GM12892 (cell line): ENCODE measurements around the gene ARHGAP26.

Experiments used
- DNase-seq: peaks from one replicate; pipeline ENCODE4 v3.0.0; 2011; ENCODE audit not compliant: insufficient read length
- FAIRE-seq: peaks from 2 replicates; lab custom pipeline; 2011; peaks lifted over from hg19 to GRCh38; lab: Jason Lieb, UNC
- POLR2A ChIP-seq: IDR thresholded peaks from 2 replicates; pipeline ENCODE4 v1.6.1; 2011; ENCODE audit warnings: low read depth, low read length, control low read depth
- POLR2AphosphoS5 ChIP-seq: IDR thresholded peaks from 2 replicates; pipeline ENCODE4 v1.6.1; 2011; ENCODE audit warnings: low read depth, low read length, control low read depth
- TAF1 ChIP-seq: IDR thresholded peaks from 2 replicates; pipeline ENCODE4 v1.6.1; 2011; ENCODE audit warnings: low read depth, mild to moderate bottlenecking, control low read depth, low read length, borderline replicate concordance

ARHGAP26 gene

DNA sequence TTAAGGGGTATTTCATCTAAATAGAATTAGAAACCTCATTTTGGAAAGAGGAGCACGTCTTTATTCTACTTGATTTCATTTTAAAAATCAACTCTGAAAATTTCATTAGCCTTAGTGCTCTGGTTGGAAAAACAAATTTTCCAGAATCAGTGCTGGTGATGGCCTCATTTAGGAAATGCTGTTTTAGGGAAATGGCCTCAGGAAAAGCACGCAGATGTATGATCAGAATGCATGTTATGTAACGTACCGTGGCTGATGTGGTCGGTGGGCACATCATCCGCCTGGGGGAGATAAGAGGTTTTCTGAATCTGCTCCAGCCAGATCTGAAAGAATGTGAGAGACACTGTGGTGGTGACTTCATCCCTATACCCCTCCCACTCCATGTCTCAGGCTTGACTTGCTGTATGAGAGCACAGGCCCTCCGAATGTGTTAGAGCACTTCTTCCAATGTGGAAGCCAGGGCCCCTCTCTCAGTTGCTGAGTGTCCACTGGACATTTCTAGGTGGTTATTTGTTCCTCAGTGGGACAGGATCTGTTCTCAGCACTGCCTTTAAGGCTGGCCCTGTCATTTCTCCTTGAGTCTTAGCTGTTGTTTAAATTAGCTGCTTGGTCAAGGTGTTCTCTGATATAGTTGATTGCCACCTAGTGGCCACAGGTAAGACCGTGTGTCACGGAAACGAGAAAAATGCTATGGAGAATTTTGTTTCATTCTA lies 96.5 kb downstream of the ARHGAP26 start:
- peak; percentile 27 for DNase-seq
- no peak for TF ChIP-seq POLR2A
- TF ChIP-seq TAF1, result no peak
- TF ChIP-seq POLR2AphosphoS5, result no peak
- peak; percentile 84 for FAIRE-seq

DNA sequence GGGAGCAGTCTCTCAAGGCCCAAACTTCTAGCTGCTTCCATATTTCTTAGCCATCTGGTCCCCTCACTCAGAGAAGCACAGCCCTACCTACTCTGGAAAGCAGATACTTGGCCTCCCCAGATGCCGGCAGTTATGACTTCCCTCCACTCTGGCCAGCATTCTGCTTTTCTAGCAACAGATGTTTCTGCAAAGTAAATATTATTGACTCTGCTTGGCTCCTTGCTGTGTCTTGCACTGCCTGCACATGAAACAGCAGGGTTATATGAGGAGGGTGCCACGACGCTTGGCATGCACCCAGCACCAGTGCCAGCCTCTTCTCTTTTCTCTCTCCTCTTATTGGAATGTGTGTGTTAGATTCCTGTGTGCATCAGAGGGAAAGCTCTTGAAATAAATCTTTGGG lies 99.7 kb downstream of the ARHGAP26 start:
- FAIRE-seq (no peak), DNase-seq (no peak)
- TF ChIP-seq POLR2AphosphoS5 (no peak), TAF1 (no peak), POLR2A (no peak)

DNA sequence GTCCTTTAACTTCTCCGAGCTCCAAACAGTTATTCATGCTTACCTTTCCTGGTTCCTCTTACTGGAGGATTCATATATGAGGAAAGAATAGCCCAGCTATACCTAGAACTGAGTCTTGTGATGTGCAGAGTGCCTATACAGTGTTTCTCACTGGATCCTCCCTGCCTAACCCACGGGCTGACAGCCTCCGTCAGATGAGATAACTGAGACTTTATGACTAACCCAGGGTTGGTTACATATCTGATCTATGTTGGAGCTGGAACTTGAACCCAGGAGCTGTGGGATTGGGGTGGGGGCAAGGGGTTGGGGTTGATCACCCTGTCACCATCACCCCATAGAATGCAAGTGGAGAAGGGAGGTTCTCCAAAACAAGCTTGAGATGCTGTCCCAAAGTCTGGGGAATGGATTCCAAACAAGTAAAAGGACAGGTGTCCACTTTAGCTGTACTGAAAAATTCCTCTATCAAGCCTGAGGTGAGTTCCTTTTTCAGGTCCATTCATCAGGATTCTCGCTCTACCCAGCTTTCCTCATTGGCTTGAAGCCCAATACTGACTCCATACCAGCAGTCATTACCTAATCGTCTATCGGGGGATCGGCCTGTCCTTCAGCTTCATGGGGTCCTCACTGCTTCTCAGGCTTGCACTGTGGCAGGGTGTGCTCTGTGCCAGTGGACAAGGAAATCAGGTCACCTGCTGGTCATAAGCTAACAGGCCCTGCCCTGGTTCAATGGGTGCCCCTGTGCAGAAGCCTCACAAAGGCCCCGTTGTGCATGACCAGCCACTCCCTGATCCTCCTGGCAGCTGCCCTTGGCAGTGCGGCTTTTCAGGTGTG lies 100.6 kb downstream of the ARHGAP26 start:
- TF ChIP-seq POLR2AphosphoS5, result no peak
- TF ChIP-seq POLR2A, result no peak
- TF ChIP-seq TAF1, result no peak
- DNase-seq (no peak), FAIRE-seq (no peak)

DNA sequence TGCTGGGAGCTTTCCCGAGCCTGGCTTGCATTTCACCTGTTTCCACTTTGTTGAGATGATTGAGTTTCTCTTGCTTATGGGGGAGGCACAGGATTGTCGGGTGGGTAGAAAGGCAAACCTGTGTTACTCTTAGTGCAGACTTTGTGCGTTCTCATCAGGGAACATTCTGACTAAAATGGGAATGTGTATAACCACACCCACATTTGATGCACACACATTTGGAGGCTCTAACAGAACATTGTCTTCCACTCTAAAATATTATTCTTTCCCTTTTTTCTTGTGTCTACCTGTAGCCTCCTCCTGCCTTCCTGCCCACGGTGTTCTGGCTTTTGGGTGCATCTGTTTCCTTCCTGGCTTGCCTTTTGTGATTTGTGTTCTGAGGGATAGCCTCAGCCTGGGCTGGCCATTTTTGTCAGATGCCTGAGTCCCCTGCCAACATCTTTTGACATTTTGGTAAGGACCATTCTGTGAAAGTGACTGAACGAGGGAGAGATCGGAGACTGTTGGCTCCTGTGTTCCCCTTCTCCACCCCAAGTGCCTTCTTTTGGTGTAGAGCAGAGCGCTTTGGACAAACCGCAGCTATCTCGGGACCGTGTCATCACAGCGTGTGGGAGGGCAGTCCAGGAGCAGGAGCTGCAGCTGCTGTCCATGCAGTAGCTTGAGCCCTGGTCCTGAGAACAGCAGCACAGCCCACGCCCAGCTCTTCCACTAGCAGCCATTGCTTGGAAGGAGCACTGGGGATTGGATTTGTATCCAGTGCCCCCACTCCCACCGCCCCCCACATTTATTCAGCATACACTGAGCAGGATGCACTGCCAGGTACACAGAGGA lies 101.4 kb downstream of the ARHGAP26 start:
- no peak for FAIRE-seq
- TF ChIP-seq TAF1 (no peak), POLR2AphosphoS5 (no peak), POLR2A (no peak)
- no peak for DNase-seq

DNA sequence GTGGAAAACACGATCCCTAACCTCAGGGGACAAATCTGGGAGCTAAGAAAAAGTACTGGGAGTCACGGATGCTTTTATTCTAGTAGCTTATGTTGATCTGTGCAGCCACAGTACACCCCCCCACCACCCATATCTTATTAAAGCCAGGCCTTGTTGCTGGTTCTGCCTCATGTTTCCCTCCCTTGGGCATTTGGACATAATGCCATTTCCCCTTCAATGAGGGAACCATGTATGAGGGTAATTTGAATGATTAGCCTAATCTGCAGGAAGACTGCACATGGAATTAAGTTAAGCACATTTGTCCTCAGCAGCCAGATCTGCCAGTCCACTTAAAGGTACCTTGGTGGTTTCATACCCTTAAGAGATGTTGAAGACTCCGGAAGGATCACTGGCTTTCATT lies 102.0 kb downstream of the ARHGAP26 start:
- FAIRE-seq (no peak), DNase-seq (no peak)
- TF ChIP-seq POLR2AphosphoS5 (no peak), POLR2A (no peak), TAF1 (no peak)

DNA sequence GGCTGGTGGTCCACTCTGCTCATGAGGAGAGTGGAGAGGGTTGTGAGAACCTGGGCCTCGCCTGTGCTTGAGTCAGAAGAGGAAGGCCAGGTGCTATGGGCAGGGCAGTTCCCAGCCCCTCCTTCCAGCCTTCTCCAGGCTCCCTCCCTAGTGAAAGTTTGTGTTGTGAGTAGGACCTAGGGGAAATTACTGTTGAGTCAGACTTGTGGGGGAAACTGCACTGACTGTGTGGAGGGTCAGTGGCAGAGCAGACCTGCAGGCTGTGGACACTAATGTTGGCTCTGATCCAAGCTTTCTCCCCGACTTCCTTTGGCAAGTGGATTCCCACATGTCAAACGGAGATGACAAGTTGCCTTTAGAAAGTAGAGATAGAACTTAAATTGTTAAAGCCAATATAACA lies 102.6 kb downstream of the ARHGAP26 start:
- no peak for DNase-seq

DNA sequence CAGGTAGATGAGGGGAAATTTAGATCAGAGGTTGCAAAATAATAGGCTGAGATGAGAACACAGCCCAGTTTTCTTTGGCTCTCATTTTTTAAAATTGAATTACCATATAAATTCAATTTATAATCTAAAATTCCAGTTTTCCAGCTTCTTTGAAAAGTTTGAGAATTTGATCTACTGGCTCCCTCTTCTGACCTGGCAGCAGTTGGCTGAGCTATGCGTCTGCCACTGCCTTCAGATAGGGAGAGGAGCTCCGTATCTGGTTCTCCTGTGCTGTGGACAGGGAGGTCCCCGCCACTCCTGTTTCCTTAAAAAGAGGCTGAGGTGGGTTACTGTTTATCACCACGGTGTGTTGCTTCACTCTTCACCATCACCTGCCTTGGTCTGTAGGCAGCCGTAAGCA lies 103.7 kb downstream of the ARHGAP26 start:
- DNase-seq, result no peak
- TF ChIP-seq TAF1 (no peak), POLR2AphosphoS5 (no peak), POLR2A (no peak)
- FAIRE-seq, result no peak

More for the DNA sequence above, 102.6 kb downstream of the ARHGAP26 start:
- FAIRE-seq, result no peak
- TF ChIP-seq TAF1, result no peak
- TF ChIP-seq POLR2A, result no peak
- no peak for TF ChIP-seq POLR2AphosphoS5

DNA sequence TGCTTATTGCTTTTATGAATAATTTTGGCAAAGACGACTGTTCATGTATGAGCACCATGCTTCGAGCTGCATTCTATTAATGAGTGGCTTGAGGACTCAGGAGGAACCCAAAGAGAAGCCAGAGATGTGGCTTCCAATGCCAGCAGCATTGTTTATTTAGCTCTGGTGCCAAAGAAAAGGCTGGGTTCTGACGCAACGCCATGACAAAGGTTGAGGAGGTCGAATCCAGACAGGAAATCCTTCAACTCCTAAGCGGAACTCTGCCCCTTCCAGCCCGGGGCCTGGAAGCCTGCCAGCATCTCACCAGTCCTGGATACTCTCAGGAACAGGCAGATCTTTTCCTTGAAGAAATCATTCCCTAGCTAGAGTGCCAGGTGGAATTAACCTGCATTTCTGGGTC lies 104.4 kb downstream of the ARHGAP26 start:
- no peak for DNase-seq
- TF ChIP-seq POLR2AphosphoS5 (no peak), POLR2A (no peak), TAF1 (no peak)
- no peak for FAIRE-seq

DNA sequence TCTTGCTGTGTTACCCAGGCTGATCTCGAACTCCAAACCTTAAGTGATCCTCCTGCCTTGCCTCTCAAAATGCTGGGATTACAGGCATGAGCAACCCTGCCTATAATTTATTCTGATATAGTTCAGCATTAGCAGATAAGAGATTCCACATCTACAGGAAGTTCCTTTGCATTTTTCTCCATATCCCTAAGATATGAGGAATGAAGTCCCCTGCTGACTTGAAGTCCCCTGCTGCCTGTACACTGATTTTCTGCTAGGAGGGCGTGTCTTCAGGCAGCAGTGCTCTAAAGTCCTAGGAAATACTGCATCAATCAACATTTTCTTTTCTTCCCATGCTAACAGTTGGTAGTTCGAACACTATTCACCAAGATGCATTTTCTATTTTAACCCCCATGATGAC lies 105.8 kb downstream of the ARHGAP26 start:
- DNase-seq, result no peak
- TF ChIP-seq POLR2A (no peak), POLR2AphosphoS5 (no peak), TAF1 (no peak)
- no peak for FAIRE-seq

DNA sequence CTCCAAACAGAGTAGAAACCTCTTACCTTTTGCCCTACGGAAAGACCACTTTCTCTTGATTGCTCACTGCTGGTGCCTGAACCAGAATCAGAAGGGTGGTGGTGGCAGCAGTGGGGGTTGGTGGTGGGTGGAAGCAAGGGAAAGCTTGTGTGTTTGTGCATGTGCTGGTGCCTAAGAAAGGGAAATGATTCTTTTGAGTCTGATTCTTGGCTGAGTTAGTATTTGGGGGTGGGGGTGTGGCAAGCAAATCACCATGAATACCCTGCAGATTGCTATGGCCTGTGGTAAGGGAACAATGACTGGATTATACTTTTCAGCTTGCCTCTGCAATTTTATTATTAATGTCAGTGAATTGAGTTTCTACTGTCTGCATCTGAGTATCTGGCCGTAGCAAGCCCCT lies 106.6 kb downstream of the ARHGAP26 start:
- DNase-seq (no peak), FAIRE-seq (no peak)
- no peak for TF ChIP-seq TAF1
- TF ChIP-seq POLR2AphosphoS5, result no peak
- no peak for TF ChIP-seq POLR2A

DNA sequence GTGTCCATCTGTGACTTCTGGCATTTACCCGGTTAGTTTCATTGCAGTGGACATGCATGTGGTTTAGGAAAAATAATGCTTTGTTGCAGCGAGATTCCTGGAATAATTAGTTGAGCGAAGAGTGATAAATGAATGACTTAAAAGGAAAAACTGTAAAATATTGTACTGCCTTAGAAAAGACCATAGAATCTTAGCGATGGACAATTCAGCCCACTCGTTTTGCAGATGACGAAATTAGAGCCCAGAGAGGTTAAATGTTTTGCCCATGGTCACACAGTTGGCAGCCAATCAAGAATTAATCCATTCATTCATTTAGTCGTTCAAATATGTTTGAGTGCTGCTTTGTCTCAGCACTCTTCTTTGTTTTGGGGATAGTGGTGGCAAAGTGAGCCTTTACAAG lies 107.9 kb downstream of the ARHGAP26 start:
- TF ChIP-seq POLR2AphosphoS5 (no peak), TAF1 (no peak), POLR2A (no peak)
- no peak for DNase-seq
- FAIRE-seq, result no peak

DNA sequence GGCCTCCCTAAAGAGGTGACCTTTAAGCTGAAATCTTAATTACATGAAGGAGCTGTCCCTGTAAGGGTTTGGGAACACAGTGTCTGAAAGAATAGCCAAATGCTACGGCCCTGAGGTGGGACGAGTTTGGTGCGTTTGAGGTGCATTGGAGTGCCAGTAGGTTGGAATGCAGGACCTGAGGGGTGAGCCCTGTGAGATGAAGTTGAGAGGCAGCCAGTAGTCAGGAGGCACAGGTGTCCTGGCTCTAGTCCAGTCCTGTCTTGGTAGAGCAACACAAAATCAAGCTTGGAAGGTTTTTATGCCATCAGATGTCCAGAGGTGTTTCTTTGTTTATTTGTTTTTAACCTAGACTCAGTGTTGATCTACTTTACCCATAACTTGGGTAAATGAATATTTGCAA lies 108.5 kb downstream of the ARHGAP26 start:
- TF ChIP-seq TAF1 (no peak), POLR2A (no peak), POLR2AphosphoS5 (no peak)
- no peak for DNase-seq
- no peak for FAIRE-seq
